Tibial artery (tissue), 4 donors: Measurements from ENCODE around the gene SDK1.

Experiments used
- DNase-seq, 2 donors: peaks; one replicate each; pipeline ENCODE4 v3.0.0-alpha.2; 2019
- H3K27ac ChIP-seq, 2 donors: fragments of 200-600 bp; sonication (generic) in 1 of 2; 1 replicate in 1 of 2; 2 replicates in 1 of 2; pipeline ENCODE4 v1.5.1; 2018 to 2019; ENCODE audit warnings: mild to moderate bottlenecking in 1 of 2
- H3K27me3 ChIP-seq, 2 donors: fragments of 200-600 bp; sonication (generic) in 1 of 2; one replicate each; pipeline versions ENCODE4 v1.5.1 to v1.6.0; 2016 to 2019
- H3K36me3 ChIP-seq, 3 donors: fragments of 200-600 bp; sonication (generic) in 2 of 3; one replicate each; pipeline ENCODE4 v1.5.1; 2016 to 2019; ENCODE audit warnings: mild to moderate bottlenecking in 2 of 3
- H3K4me1 ChIP-seq, 4 donors: fragments of 200-600 bp; sonication (generic) in 2 of 4; 1 replicate in 3 of 4; 2 replicates in 1 of 4; pipeline ENCODE4 v1.5.1; 2016 to 2019
- H3K4me3 ChIP-seq, 2 donors: fragments of 200-600 bp; sonication (generic) in 1 of 2; 1 replicate in 1 of 2; 2 replicates in 1 of 2; pipeline ENCODE4 v1.5.1; 2018 to 2019; ENCODE audit warnings: mild to moderate bottlenecking in 2 of 2
- H3K9me3 ChIP-seq, 3 donors: fragments of 200-600 bp; sonication (generic) in 1 of 3; one replicate each; pipeline ENCODE4 v1.5.1; 2016 to 2019
- CTCF ChIP-seq, 2 experiments: fragments of 200-600 bp in 1 of 2; fragments of 450-650 bp in 1 of 2; IDR thresholded peaks; one replicate each; pipeline ENCODE4 v1.5.1; 2017 to 2019; ENCODE audit warnings: antibody characterized with exemption in 2 of 2, mild to moderate bottlenecking in 1 of 2, moderate library complexity in 1 of 2
- intact Hi-C: fragments of 100-400 bp; cut with DNase I; formaldehyde crosslinking; loops from one replicate; pipeline ENCODE4 v1.15.0; 2023; ENCODE audit warnings: low total_unique reads

SDK1 gene

GRCh38 chr7:4123346-4123745 lies 822.3 kb downstream of the SDK1 start:
- no peak for DNase-seq
- no peaks in the 10 kb centered on the region for H3K4me1 ChIP-seq
- no peak overlapping the region for H3K4me3 ChIP-seq
- no peak overlapping the region for H3K27ac ChIP-seq
- no peaks in the 10 kb centered on the region for H3K27me3 ChIP-seq
- H3K9me3 ChIP-seq, result peaks cover 0 to 6% (median 4%) of the 10 kb centered on the region in 3 donors
- H3K36me3 ChIP-seq, result peaks cover 0 to 11% (median 9%) of the 10 kb centered on the region in 3 donors
- intact Hi-C loops, result no loop called here
- TF ChIP-seq CTCF (IDR thresholded peaks at IDR 0.05), result no peak

- Histone ChIP-seq H3K4me3 (no peak overlapping the region), H3K27me3 (no peaks in the 10 kb centered on the region), H3K27ac (no peak overlapping the region), H3K4me1 (no peaks in the 10 kb centered on the region), H3K36me3 (peaks cover 0 to 11% (median 9%) of the 10 kb centered on the region in 3 donors), H3K9me3 (peaks cover 0 to 6% (median 4%) of the 10 kb centered on the region in 3 donors)
- DNase-seq, result peak in 1 of 2 donors; percentile 48
- TF ChIP-seq CTCF (IDR thresholded peaks at IDR 0.05), result no peak
- intact Hi-C loops, result no loop called here
Measured at GRCh38 chr7:4123823-4124222, 822.8 kb downstream of the SDK1 start.

- H3K27ac ChIP-seq, result no peak overlapping the region
- TF ChIP-seq CTCF (IDR thresholded peaks at IDR 0.05), result no peak
- DNase-seq, result no peak
- H3K27me3 ChIP-seq, result no peaks in the 10 kb centered on the region
- H3K9me3 ChIP-seq, result no peaks in the 10 kb centered on the region
- H3K36me3 ChIP-seq, result peaks cover 0 to 17% (median 8%) of the 10 kb centered on the region in 3 donors
- no peak overlapping the region for H3K4me3 ChIP-seq
- peaks cover 0 to 4% (median 0%) of the 10 kb centered on the region in 4 donors for H3K4me1 ChIP-seq
- intact Hi-C loops, result no loop called here
Measured at GRCh38 chr7:4124556-4125477, 823.8 kb downstream of the SDK1 start.

GRCh38 chr7:4127909-4128560 lies 827.0 kb downstream of the SDK1 start:
- Histone ChIP-seq H3K4me1 (peaks cover 0 to 4% (median 0%) of the 10 kb centered on the region in 4 donors), H3K36me3 (peaks cover 0 to 27% (median 8%) of the 10 kb centered on the region in 3 donors), H3K4me3 (no peak overlapping the region), H3K27me3 (no peaks in the 10 kb centered on the region), H3K9me3 (no peaks in the 10 kb centered on the region), H3K27ac (no peak overlapping the region)
- peak in 1 of 2 donors; percentile 55 for DNase-seq
- TF ChIP-seq CTCF (IDR thresholded peaks at IDR 0.05), result no peak
- intact Hi-C loops, result no loop called here

GRCh38 chr7:4129481-4130122 lies 828.5 kb downstream of the SDK1 start:
- intact Hi-C loops, result no loop called here
- Histone ChIP-seq H3K4me1 (peaks cover 0 to 4% (median 0%) of the 10 kb centered on the region in 4 donors), H3K27ac (no peak overlapping the region), H3K9me3 (no peaks in the 10 kb centered on the region), H3K36me3 (peaks cover 0 to 32% (median 11%) of the 10 kb centered on the region in 3 donors), H3K4me3 (no peak overlapping the region), H3K27me3 (no peaks in the 10 kb centered on the region)
- peak in 1 of 2 donors; percentile 57 for DNase-seq
- TF ChIP-seq CTCF (IDR thresholded peaks at IDR 0.05), result no peak
